Measurements from ENCODE around the gene VWA3B. TPM values are rescaled to one million over a fixed set of nuclear protein-coding genes. Genes with fewer than 3 reads are reported as not detected.
"Not testable (repeated sequence)": the region's sequence is repeated elsewhere in the genome, so short reads cannot be mapped to it uniquely, and the experiment has no call there.

VWA3B gene
- total RNA-seq, 1 donor from 2014 or later: not detected

DNA sequence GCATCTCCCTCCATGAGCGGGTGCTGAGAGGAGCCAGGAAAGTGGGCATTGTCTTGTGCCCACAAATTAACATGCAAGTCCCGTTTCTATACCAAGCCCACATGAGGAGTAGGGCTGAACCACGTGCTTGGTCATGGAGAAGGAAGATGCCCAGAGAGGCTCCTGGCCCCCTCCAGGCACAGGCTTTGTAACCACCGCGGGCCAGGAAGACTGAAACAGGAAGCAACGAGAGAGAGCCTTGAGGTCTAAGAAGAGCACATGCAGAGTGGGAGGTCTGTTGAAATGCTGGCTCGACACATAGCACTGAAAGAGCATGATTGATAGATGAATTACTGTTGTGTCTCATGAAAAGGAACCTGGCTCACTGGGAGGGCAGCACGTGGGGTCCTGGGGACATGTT, 36.3 kb downstream of the VWA3B start:
- Mint-ChIP-seq H3K9me3 (no peaks in the 10 kb centered on the region), H3K4me1 (ENCODE audit: low read depth) (peaks cover 10% of the 10 kb centered on the region), H3K27me3 (ENCODE audit: insufficient read depth) (peaks cover 13% of the 10 kb centered on the region), H3K27ac (peak overlapping the region; percentile 64), H3K4me3 (no peak overlapping the region), H3K36me3 (ENCODE audit: low read depth) (no peaks in the 10 kb centered on the region)
- no peak for DNase-seq (ENCODE audit: low spot score)
- intact Hi-C loops (cut with micrococcal nuclease): no loop called here

DNA sequence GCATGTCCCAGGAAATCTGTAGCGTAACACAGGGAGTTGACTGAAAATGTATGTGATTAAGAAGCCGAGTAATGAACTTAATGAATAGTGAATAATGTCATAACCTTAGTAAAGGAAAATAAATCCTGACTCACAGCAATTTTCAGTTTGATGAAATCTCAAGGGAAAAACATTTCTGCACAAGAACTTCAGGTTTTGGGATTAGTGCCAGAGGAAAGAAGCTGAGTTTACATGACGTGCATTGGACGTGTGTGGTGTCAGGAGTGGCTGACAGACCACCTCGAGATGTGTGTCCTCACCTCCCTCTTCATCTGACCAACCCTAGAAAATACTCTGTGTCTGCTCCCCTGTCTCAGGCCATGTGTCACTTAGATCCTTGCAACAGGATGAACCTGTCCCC, 39.1 kb downstream of the VWA3B start:
- peaks cover 10% of the 10 kb centered on the region for H3K4me1 Mint-ChIP-seq (ENCODE audit: low read depth)

DNA sequence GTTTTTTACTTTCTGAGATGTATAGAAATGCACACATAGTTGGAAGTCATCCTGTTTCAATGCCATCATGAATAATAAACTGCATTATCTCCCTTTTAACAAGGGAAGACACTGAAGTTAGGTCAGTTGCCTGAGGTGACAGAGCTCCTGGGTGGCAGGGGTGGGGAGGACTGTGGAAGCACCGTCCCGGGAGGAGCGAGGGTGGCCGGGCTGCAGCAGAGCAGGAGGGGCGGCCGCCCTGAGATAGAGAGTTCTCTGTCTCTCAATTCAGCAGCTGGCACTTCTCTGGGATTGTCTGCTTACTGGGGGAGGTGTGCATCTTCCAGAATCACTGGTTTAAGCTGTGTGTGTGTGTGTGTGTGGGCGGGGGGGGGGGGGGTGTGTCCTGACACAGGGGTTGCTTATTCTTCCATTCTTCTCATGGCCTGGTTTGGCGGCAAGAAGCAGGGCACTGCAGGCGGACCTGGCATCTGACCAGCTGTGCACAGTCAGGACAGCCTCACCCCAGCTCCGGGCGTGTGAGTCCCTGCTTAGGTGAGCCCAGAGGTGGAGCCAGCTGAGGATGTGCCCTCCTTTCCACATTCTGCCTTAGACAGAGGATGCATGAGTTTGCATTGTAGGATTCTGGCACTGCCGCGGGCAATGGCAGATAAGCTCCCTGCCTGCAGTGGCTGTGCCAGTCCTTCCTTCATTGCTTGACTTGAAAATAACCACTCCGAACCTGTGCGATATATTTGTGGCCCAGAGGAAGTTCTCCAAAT, 40.4 kb downstream of the VWA3B start:
- peaks cover 17% of the 10 kb centered on the region for H3K27me3 Mint-ChIP-seq (ENCODE audit: insufficient read depth)
- no peak for DNase-seq (ENCODE audit: low spot score)
- H3K36me3 Mint-ChIP-seq (ENCODE audit: low read depth): no peaks in the 10 kb centered on the region
- peaks cover 10% of the 10 kb centered on the region for H3K4me1 Mint-ChIP-seq (ENCODE audit: low read depth)
- H3K4me3 Mint-ChIP-seq: no peak overlapping the region
- intact Hi-C loops (cut with micrococcal nuclease): no loop called here
- H3K27ac Mint-ChIP-seq: no peak overlapping the region
- no peaks in the 10 kb centered on the region for H3K9me3 Mint-ChIP-seq

More for the DNA sequence above, 39.1 kb downstream of the VWA3B start:
- Mint-ChIP-seq H3K9me3 (no peaks in the 10 kb centered on the region), H3K27ac (no peak overlapping the region), H3K27me3 (ENCODE audit: insufficient read depth) (peaks cover 15% of the 10 kb centered on the region), H3K36me3 (ENCODE audit: low read depth) (no peaks in the 10 kb centered on the region), H3K4me3 (no peak overlapping the region)
- DNase-seq (ENCODE audit: low spot score): no peak
- intact Hi-C loops (cut with micrococcal nuclease): no loop called here

DNA sequence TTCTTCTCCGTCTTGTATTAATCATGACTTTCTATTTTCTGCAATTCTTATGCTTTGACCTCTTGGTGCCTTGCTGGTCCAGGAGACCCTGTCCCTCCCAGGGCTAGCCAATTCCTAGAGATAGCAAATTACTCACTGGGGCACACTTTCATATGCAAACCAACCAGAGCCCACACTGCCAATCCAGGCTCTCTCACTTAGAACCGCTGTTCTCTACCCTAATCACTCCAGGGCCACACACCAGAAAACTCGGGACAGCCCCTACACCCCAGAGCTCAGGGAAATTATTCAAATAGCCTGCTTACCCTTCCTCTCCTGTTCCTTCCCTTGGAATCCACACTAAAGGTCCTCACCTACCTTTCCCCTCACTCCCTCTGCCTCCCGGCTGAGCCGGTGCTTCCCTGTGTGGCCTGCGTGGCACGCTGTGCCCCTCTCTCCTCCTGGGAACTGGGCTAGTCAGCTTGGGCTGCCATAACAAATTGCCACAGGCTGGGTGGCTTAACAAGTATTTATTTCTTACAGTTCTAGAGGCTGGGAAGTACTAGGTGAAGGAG, 41.7 kb downstream of the VWA3B start:
- H3K27me3 Mint-ChIP-seq (ENCODE audit: insufficient read depth): peaks cover 9% of the 10 kb centered on the region

DNA sequence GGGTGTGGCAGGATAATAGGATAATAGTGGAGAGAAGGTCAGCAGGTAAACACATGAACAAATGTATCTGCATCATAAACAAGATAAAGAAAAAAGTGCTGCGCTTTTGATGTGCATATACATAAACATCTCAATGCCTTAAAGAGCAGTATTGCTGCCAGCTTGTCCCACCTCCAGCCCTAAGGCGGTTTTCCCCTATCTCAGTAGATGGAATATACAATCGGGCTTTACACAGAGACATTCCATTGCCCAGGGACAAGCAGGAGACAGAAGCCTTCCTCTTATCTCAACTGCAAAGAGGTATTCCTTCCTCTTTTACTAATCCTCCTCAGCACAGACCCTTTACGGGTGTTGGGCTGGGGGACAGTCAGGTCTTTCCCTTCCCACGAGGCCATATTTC, 43.1 kb downstream of the VWA3B start:
- intact Hi-C loops (cut with micrococcal nuclease): loop anchor here (10.0 kb wide), 1 partner anchor 475 kb away; the partner anchor contains the start of genes COA5 and UNC50
- DNase-seq (ENCODE audit: low spot score); H3K27me3 Mint-ChIP-seq (ENCODE audit: insufficient read depth); H3K36me3 Mint-ChIP-seq (ENCODE audit: low read depth); H3K27ac Mint-ChIP-seq; H3K4me3 Mint-ChIP-seq; H3K9me3 Mint-ChIP-seq: not testable (repeated sequence)
- peaks cover 19% of the 10 kb centered on the region for H3K4me1 Mint-ChIP-seq (ENCODE audit: low read depth)

More for the DNA sequence above, 41.7 kb downstream of the VWA3B start:
- Mint-ChIP-seq H3K36me3 (ENCODE audit: low read depth) (no peaks in the 10 kb centered on the region), H3K27ac (peak overlapping the region; percentile 16), H3K9me3 (no peaks in the 10 kb centered on the region), H3K4me3 (no peak overlapping the region), H3K4me1 (ENCODE audit: low read depth) (peaks cover 7% of the 10 kb centered on the region)
- intact Hi-C loops (cut with micrococcal nuclease): no loop called here
- DNase-seq (ENCODE audit: low spot score): no peak

DNA sequence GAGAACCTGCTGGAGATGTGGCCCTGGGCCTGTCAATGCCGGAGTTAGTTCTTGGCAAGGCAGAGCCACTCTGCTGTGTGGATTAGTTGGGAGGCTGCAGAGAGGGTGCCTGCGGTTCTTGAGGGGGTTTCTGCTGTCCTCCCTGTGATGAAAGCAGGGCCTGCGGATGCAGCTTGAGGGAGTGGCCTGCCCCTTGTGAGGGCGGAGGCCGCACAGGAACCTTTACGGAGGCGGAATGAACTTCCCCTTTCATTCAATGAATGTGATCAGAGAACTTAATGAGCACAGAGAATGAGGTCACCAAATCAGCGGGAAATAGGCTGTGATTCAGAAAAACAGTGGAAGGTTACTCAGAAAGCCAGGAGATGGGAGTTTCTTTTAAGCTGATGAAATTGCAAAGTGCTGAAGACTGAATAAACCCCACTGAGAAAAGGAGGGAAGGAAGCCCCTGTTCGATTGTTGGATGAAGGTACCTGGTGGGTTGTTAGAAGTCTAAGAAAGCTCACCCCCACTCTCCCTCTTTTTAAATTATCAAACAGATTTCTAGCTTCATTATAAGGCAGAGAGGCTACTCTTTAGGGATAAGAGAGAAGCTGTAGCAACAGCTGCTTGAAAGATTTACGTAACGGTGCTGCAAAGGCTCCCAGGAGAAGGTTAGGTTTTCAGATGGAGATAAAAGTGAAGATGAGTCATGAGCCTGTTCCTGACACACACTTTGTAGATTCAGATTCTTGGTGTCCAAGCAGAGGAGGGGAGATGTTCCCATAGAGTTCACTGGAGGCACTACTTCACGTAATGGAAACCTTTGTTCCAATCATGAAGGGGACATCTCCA, 47.4 kb downstream of the VWA3B start:
- H3K4me3 Mint-ChIP-seq: peak overlapping the region; percentile 13
- H3K27me3 Mint-ChIP-seq (ENCODE audit: insufficient read depth): peaks cover 9% of the 10 kb centered on the region
- peaks cover 19% of the 10 kb centered on the region for H3K4me1 Mint-ChIP-seq (ENCODE audit: low read depth)
- intact Hi-C loops (cut with micrococcal nuclease): loop anchor here (1.0 to 10.0 kb wide), 4 partner anchors 48 to 470 kb away; partner anchors contain the start of genes COA5, UNC50 and VWA3B
- no peaks in the 10 kb centered on the region for H3K36me3 Mint-ChIP-seq (ENCODE audit: low read depth)
- peak; percentile 36 for DNase-seq (ENCODE audit: low spot score)
- H3K9me3 Mint-ChIP-seq: no peaks in the 10 kb centered on the region
- H3K27ac Mint-ChIP-seq: peak overlapping the region; percentile 52

DNA sequence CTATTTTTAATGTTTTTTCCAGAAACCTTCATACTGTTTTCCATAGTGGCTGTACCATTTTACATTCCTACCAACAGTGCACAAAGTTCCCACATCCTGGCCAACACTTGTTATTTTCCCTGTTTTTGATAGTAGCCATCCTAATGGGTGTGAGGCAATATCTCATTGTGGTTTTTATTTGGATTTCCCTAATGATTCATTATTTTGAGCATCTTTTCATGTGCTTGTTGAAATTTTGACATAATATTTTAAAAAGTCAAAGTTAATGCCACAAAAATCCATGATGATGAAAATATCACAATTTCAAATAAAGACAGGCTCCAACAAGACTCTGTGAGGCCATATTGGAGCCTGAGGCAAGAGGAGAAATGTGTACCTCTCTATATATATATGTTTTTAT, 50.2 kb downstream of the VWA3B start:
- DNase-seq (ENCODE audit: low spot score): no peak
- intact Hi-C loops (cut with micrococcal nuclease): loop anchor here (10.0 kb wide), 1 partner anchor 468 kb away; the partner anchor contains the start of genes COA5 and UNC50
- Mint-ChIP-seq H3K9me3 (no peaks in the 10 kb centered on the region), H3K4me3 (no peak overlapping the region), H3K27me3 (ENCODE audit: insufficient read depth) (no peaks in the 10 kb centered on the region), H3K27ac (no peak overlapping the region), H3K36me3 (ENCODE audit: low read depth) (no peaks in the 10 kb centered on the region), H3K4me1 (ENCODE audit: low read depth) (peaks cover 19% of the 10 kb centered on the region)

DNA sequence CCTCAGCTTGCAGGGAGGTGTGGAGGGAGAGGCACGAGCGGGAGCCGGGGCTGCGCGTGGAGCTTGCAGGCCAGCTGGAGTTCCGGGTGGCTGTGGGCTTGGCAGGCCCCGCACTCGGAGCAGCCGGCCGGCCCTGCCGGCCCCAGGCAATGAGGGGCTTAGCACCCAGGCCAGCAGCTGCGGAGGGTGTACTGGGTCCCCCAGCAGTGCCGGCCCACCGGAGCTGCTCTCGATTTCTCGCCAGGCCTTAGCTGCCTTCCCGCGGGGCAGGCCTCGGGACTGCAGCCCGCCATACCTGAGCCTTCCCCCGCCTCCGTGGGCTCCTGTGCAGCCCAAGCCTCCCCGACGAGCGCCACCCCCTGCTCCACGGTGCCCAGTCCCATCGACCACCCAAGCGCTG, 52.0 kb downstream of the VWA3B start:
- peaks cover 10% of the 10 kb centered on the region for H3K4me1 Mint-ChIP-seq (ENCODE audit: low read depth)
- intact Hi-C loops (cut with micrococcal nuclease): loop anchor here (10.0 kb wide), 1 partner anchor 466 kb away; the partner anchor contains the start of genes COA5 and UNC50
- not testable (repeated sequence) for H3K9me3 Mint-ChIP-seq; H3K27me3 Mint-ChIP-seq (ENCODE audit: insufficient read depth); H3K36me3 Mint-ChIP-seq (ENCODE audit: low read depth); DNase-seq (ENCODE audit: low spot score); H3K27ac Mint-ChIP-seq; H3K4me3 Mint-ChIP-seq

DNA sequence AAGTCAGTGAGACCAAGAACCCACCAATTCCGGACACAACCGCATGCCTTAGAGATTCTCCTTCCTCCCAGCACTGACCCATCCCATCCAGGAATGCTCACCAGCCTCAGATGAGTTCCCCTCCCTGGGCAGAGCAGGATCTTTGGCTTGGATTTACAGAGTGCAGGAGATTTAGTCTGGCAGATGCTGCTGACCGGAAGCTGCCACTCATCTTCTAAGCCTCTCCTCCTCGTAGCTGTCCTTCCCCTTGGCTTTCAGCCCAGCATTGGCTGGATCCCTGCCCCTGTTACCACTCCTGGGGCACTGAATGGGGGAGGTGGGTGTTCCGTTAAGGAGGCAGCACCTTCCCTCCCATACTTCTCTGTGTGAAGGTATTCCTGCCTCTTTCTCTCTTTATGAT, 53.2 kb downstream of the VWA3B start:
- Mint-ChIP-seq H3K4me1 (ENCODE audit: low read depth) (no peaks in the 10 kb centered on the region), H3K27ac (no peak overlapping the region), H3K9me3 (no peaks in the 10 kb centered on the region)

DNA sequence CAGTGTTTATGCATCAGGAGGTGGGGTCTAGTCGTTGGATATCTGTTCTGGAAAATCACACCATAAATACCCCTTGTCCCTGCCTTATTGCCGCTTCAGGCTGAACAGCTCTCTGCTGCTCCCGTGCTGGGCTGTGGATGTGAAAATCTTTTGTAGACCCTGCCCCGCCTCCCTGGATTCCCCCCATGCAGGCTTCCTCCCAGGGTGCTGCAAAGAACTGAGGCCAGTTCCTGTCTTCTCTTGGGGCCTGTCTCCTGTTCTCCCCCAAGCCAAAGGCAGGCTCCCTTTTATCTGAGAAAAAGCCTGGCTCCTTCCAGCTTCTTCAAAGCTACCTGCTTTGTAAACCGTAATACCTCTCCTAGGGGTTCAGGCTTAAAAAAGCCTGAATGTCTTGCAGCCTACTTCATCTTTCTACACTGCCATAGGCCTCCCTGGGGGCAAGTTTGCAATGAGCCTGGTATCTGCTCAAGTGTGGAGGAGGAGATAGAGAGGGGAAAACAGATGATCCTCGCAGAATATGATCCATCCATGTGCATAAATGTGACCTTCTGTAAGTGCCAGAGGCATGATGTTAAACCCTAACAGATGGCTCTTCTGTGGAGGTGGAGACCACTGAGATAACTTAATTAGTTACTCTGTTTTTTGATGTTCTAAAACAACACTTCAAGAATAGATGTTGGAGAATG, 55.3 kb downstream of the VWA3B start:
- Mint-ChIP-seq H3K4me1 (ENCODE audit: low read depth) (no peaks in the 10 kb centered on the region), H3K27ac (no peak overlapping the region), H3K9me3 (no peaks in the 10 kb centered on the region), H3K36me3 (ENCODE audit: low read depth) (no peaks in the 10 kb centered on the region), H3K4me3 (no peak overlapping the region), H3K27me3 (ENCODE audit: insufficient read depth) (no peaks in the 10 kb centered on the region)
- DNase-seq (ENCODE audit: low spot score): no peak
- intact Hi-C loops (cut with micrococcal nuclease): no loop called here

More for the DNA sequence above, 53.2 kb downstream of the VWA3B start:
- Mint-ChIP-seq H3K36me3 (ENCODE audit: low read depth) (no peaks in the 10 kb centered on the region), H3K4me3 (no peak overlapping the region), H3K27me3 (ENCODE audit: insufficient read depth) (no peaks in the 10 kb centered on the region)
- intact Hi-C loops (cut with micrococcal nuclease): no loop called here
- no peak for DNase-seq (ENCODE audit: low spot score)

DNA sequence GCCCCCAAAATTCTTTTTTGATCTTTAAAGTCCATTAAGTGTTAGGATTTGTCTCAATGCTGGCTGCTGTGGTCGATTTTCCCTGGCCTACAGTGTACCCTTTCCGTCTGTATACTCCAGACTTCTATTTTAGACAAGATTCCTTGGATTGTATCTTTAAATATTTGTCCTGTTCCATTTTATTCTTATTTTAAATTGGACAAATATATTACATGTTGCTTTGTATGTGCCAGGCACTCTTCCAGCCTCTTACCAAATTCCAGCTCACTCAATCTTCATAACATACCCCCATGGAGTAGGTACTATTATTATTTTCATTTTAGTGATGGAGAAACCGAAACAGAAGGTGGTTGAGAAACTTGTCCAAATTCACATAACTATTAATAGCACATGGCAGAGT, 58.1 kb downstream of the VWA3B start:
- Mint-ChIP-seq H3K4me1 (ENCODE audit: low read depth) (peaks cover 6% of the 10 kb centered on the region), H3K9me3 (no peaks in the 10 kb centered on the region), H3K36me3 (ENCODE audit: low read depth) (no peaks in the 10 kb centered on the region), H3K27me3 (ENCODE audit: insufficient read depth) (peaks cover 1% of the 10 kb centered on the region), H3K4me3 (no peak overlapping the region), H3K27ac (no peak overlapping the region)
- DNase-seq (ENCODE audit: low spot score): no peak
- intact Hi-C loops (cut with micrococcal nuclease): no loop called here

DNA sequence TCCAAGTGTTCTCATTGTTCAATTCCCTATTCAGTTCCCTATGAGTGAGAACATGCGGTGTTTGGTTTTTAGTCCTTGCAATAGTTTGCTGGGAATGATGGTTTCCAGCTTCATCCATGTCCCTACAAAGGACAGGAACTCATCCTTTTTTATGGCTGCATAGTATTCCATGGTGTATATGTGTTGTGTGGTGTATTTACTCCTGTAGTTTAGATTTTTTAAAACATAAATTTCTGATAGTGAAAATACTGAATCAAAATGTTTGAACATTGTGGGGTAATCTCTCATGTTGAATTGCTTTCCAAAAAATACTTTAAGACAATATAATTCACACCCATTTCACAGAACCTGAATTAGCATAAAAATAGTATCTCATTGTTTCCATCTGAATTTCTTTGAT, 60.9 kb downstream of the VWA3B start:
- H3K27ac Mint-ChIP-seq; H3K27me3 Mint-ChIP-seq (ENCODE audit: insufficient read depth); H3K4me1 Mint-ChIP-seq (ENCODE audit: low read depth); intact Hi-C loops (cut with micrococcal nuclease); H3K36me3 Mint-ChIP-seq (ENCODE audit: low read depth); DNase-seq (ENCODE audit: low spot score); H3K4me3 Mint-ChIP-seq; H3K9me3 Mint-ChIP-seq: not testable (repeated sequence)
